GM12875 (cell line): ENCODE results near the gene APBB2.

Experiments
- H3K4me3 ChIP-seq: one replicate; pipeline ENCODE4 v1.5.1; 2011; ENCODE audit warnings: low read depth, low read length, control low read depth
- CTCF ChIP-seq: IDR thresholded peaks from 2 replicates; pipeline ENCODE4 v1.5.1; 2011; ENCODE audit warnings: low read depth, mild to moderate bottlenecking, control low read depth, inconsistent platforms, low read length, moderate library complexity, borderline replicate concordance; ENCODE audit not compliant: insufficient read depth

Gene APBB2

GRCh38 chr4:41183021-41183553, 31.3 kb downstream of the APBB2 start:
- no peak overlapping the region for H3K4me3 ChIP-seq
- no peak for TF ChIP-seq CTCF

GRCh38 chr4:41181037-41181436, 33.3 kb downstream of the APBB2 start:
- H3K4me3 ChIP-seq = no peak overlapping the region
- no peak for TF ChIP-seq CTCF

- no peak for TF ChIP-seq CTCF
- H3K4me3 ChIP-seq = no peak overlapping the region
Measured at GRCh38 chr4:41179498-41180195, 34.7 kb downstream of the APBB2 start.

- no peak overlapping the region for H3K4me3 ChIP-seq
- TF ChIP-seq CTCF = no peak
Measured at GRCh38 chr4:41178372-41179370, 35.7 kb downstream of the APBB2 start.

- TF ChIP-seq CTCF = no peak
- no peak overlapping the region for H3K4me3 ChIP-seq
Measured at GRCh38 chr4:41177016-41177415, 37.3 kb downstream of the APBB2 start.

- TF ChIP-seq CTCF = no peak
Measured at GRCh38 chr4:41176340-41176739, 38.0 kb downstream of the APBB2 start.

More at GRCh38 chr4:41176340-41176739, 38.0 kb downstream of the APBB2 start:
- no peak overlapping the region for H3K4me3 ChIP-seq
